HG03196 (cell line): ENCODE data around the gene GAS7.

Experiments
- ATAC-seq: cut with Tn5 transposase; IDR thresholded peaks from one replicate; pipeline ENCODE4 v1.9.1; 2021; ENCODE audit not compliant: unreplicated experiment

The GAS7 gene

GRCh38 chr17:10172778-10173177 is 25.6 kb downstream of the GAS7 start:
- no peak for ATAC-seq

- no peak for ATAC-seq
Measured at GRCh38 chr17:10172241-10172741, 26.1 kb downstream of the GAS7 start.

- no peak for ATAC-seq
Measured at GRCh38 chr17:10171581-10171981, 26.8 kb downstream of the GAS7 start.

- no peak for ATAC-seq
Measured at GRCh38 chr17:10171122-10171571, 27.3 kb downstream of the GAS7 start.

- no peak for ATAC-seq
Measured at GRCh38 chr17:10170233-10170632, 28.2 kb downstream of the GAS7 start.

GRCh38 chr17:10169290-10169689 is 29.1 kb downstream of the GAS7 start:
- ATAC-seq = no peak

GRCh38 chr17:10166176-10166935 is 32.0 kb downstream of the GAS7 start:
- no peak for ATAC-seq

- ATAC-seq = no peak
Measured at GRCh38 chr17:10162096-10162495, 36.3 kb downstream of the GAS7 start.

GRCh38 chr17:10161386-10161785 is 37.0 kb downstream of the GAS7 start:
- no peak for ATAC-seq

GRCh38 chr17:10156948-10157607 is 41.3 kb downstream of the GAS7 start:
- ATAC-seq = peak; percentile 69

- no peak for ATAC-seq
Measured at GRCh38 chr17:10156599-10156947, 41.8 kb downstream of the GAS7 start.

- ATAC-seq = no peak
Measured at GRCh38 chr17:10156077-10156435, 42.4 kb downstream of the GAS7 start.

- ATAC-seq = no peak
Measured at GRCh38 chr17:10155371-10156076, 42.9 kb downstream of the GAS7 start.

- peak; percentile 45 for ATAC-seq
Measured at GRCh38 chr17:10151667-10152496, 46.5 kb downstream of the GAS7 start.

GRCh38 chr17:10149573-10150399 is 48.6 kb downstream of the GAS7 start:
- ATAC-seq = peak; percentile 48

GRCh38 chr17:10147761-10148415 is 50.5 kb downstream of the GAS7 start:
- ATAC-seq = no peak

- ATAC-seq = no peak
Measured at GRCh38 chr17:10147040-10147439, 51.4 kb downstream of the GAS7 start.

- no peak for ATAC-seq
Measured at GRCh38 chr17:10144982-10145381, 53.4 kb downstream of the GAS7 start.

- ATAC-seq = no peak
Measured at GRCh38 chr17:10144456-10144855, 54.0 kb downstream of the GAS7 start.

- ATAC-seq = no peak
Measured at GRCh38 chr17:10141436-10141835, 57.0 kb downstream of the GAS7 start.
